Prostate gland (tissue), 2 donors: Measurements from ENCODE around the gene RAB24. TPM values are rescaled to one million over a fixed set of nuclear protein-coding genes. Genes with fewer than 3 reads are reported as not detected.
"Not testable (repeated sequence)": the region's sequence is repeated elsewhere in the genome, so short reads cannot be mapped to it uniquely, and the experiment has no call there.

ENCODE experiments used
- DNase-seq: peaks from one replicate; pipeline ENCODE4 v3.0.0-alpha.2; 2019; ENCODE audit warnings: low spot score
- H3K27ac ChIP-seq, 2 donors: fragments of 200-600 bp; sonication (generic); 2 replicates each; pipeline ENCODE4 v1.5.1; 2017 to 2019
- H3K27me3 ChIP-seq: fragments of 200-600 bp; sonication (generic); replicated peaks from 2 replicates; pipeline ENCODE4 v1.5.1; 2019; ENCODE audit not compliant: insufficient read depth
- H3K36me3 ChIP-seq, 2 donors: fragments of 200-600 bp; sonication (generic); 1 replicate in 1 of 2; 2 replicates in 1 of 2; pipeline versions ENCODE4 v1.5.1 to v1.8.1; 2017 to 2019
- H3K4me1 ChIP-seq: fragments of 200-600 bp; sonication (generic); replicated peaks from 2 replicates; pipeline ENCODE4 v1.5.1; 2019
- H3K4me3 ChIP-seq, 2 donors: fragments of 200-600 bp; sonication (generic); 2 replicates each; pipeline ENCODE4 v1.5.1; 2017 to 2019
- H3K9me3 ChIP-seq: fragments of 200-600 bp; sonication (generic); 2 replicates; pipeline ENCODE4 v1.5.1; 2017
- POLR2A ChIP-seq: fragments of 450-650 bp; IDR thresholded peaks from one replicate; pipeline ENCODE4 v1.6.1; 2016; ENCODE audit warnings: antibody characterized with exemption, mild to moderate bottlenecking
- POLR2AphosphoS5 ChIP-seq: sonication (generic); formaldehyde crosslinking; IDR thresholded peaks from one replicate; pipeline ENCODE4 v1.6.1; 2017; ENCODE audit warnings: antibody characterized with exemption
- WGBS: methylation state at CpG from one replicate; pipeline ENCODE4 v1.1.5; 2018; 5-methylcytosine and 5-hydroxymethylcytosine counted together
- intact Hi-C: fragments of 100-400 bp; cut with DNase I; formaldehyde crosslinking; loops from one replicate; pipeline ENCODE4 v1.14.2; 2022
- total RNA-seq, 2 donors: library from RNA; depleted of rRNA; stranded (reverse); fragments of >200 nt; gene quantifications; one replicate each; pipeline ENCODE4 v1.1.0, GENCODE V29; 2016
- TF ChIP-seq, protein P1 (sequence below), 4 experiments: fragments of 200-600 bp in 2 of 4; fragments of 450-650 bp in 2 of 4; sonication (generic) in 2 of 4; IDR thresholded peaks; 1 replicate in 3 of 4; 2 replicates in 1 of 4; pipeline ENCODE4 v1.5.1; 2016 to 2019; ENCODE audit warnings: antibody characterized with exemption in 4 of 4, mild to moderate bottlenecking in 2 of 4, moderate library complexity in 2 of 4

Gene RAB24
- total RNA-seq, 2 donors from 2014 or later: 30.0 to 30.4 TPM

DNA sequence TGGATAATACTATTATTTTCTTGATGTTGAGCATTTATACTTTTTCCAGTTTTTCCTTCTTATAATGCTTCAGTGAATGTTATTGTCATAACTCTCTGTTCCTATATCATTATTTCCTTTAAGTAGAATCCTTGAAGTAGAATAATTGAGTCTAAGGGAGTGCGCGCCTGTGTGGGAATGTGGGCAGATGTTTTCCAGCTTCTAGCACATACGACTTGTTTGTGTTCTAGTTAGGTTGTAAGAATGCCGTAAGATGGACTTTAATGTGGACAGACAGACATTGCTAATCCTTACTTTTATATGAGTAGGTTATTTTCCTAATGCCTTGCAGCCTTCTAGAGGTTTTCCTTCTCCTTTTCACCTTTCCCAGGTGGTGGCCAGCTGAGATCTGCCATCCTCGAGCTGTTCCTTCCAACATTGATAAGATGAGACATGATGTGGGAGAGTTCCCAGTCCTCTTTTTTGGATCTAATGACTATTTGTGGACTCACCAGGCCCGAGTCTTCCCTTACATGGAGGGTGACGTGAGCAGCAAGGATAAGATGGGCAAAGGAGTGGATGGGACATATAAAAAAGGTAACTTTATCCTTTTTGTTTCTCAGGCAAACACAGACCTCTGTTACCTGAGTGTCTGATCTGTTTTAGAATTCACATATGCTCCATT lies 34.2 kb downstream of the RAB24 start:
- 93% methylated on average over 7 of the region's 7 CpGs for WGBS
- Histone ChIP-seq H3K4me1 (no peaks in the 10 kb centered on the region), H3K4me3 (no peak overlapping the region), H3K36me3 (peaks cover 0 to 5% of the 10 kb centered on the region in 2 donors), H3K27ac (no peak overlapping the region), H3K27me3 (no peaks in the 10 kb centered on the region), H3K9me3 (no peaks in the 10 kb centered on the region)
- intact Hi-C loops: no loop called here
- no peak for DNase-seq
- TF ChIP-seq POLR2A: no peak
- TF ChIP-seq, protein P1, sequence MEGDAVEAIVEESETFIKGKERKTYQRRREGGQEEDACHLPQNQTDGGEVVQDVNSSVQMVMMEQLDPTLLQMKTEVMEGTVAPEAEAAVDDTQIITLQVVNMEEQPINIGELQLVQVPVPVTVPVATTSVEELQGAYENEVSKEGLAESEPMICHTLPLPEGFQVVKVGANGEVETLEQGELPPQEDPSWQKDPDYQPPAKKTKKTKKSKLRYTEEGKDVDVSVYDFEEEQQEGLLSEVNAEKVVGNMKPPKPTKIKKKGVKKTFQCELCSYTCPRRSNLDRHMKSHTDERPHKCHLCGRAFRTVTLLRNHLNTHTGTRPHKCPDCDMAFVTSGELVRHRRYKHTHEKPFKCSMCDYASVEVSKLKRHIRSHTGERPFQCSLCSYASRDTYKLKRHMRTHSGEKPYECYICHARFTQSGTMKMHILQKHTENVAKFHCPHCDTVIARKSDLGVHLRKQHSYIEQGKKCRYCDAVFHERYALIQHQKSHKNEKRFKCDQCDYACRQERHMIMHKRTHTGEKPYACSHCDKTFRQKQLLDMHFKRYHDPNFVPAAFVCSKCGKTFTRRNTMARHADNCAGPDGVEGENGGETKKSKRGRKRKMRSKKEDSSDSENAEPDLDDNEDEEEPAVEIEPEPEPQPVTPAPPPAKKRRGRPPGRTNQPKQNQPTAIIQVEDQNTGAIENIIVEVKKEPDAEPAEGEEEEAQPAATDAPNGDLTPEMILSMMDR (IDR thresholded peaks at IDR 0.05): no peak

DNA sequence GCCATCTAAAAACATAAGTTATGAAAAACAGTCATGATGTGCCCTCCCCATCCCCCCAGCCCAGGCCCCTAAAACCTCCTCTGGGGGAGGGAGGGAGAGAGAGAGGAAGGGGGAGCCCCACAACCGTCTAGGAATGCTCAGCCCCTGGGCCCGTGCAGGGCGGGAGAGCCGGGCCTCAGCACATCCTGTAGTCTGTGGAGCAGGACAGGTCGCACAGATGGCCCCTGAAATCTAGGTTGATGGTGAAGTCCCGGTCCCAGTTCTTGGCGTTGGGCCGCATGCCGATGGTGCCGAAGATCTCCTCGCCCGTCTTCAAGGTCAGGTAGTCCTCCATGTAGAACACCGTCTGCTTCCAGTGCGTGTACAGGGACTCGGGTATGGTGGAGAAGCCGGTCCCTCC lies 38.1 kb downstream of the RAB24 start:
- no peak overlapping the region for H3K27ac ChIP-seq
- DNase-seq: no peak
- intact Hi-C loops: no loop called here
- H3K36me3 ChIP-seq: peaks cover 0 to 5% of the 10 kb centered on the region in 2 donors
- no peaks in the 10 kb centered on the region for H3K27me3 ChIP-seq
- TF ChIP-seq POLR2AphosphoS5 (no peak), POLR2A (no peak)
- TF ChIP-seq, protein P1 (IDR thresholded peaks at IDR 0.05): no peak
- WGBS: 93% methylated on average over 16 of the region's 16 CpGs
- H3K4me1 ChIP-seq: no peaks in the 10 kb centered on the region
- no peak overlapping the region for H3K4me3 ChIP-seq
- no peaks in the 10 kb centered on the region for H3K9me3 ChIP-seq

DNA sequence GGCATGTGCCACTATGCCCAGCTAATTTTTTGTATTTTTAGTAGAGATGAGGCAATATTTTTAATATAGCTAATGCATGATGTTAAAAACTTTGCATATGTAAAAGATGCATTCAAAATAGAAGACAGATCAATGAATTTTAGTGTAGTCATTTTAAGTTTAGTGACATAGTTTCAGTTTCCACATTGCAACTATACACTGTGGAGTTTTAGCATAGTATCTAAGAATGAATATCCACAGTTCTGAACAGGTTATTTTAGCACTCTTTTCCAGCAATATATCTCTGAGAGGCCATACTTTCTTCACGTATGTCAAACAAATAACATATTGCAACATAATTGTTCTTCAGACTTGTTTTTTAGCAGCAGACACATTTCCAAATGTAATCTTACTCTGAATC lies 39.3 kb downstream of the RAB24 start:
- Histone ChIP-seq H3K9me3 (no peaks in the 10 kb centered on the region), H3K27ac (no peak overlapping the region), H3K27me3 (no peaks in the 10 kb centered on the region), H3K4me1 (no peaks in the 10 kb centered on the region), H3K4me3 (no peak overlapping the region), H3K36me3 (peaks cover 0 to 5% of the 10 kb centered on the region in 2 donors)
- intact Hi-C loops: no loop called here
- TF ChIP-seq POLR2A (no peak), POLR2AphosphoS5 (no peak)
- TF ChIP-seq, protein P1 (IDR thresholded peaks at IDR 0.05): no peak
- 82% methylated on average over 1 of the region's 1 CpG for WGBS
- DNase-seq: no peak

DNA sequence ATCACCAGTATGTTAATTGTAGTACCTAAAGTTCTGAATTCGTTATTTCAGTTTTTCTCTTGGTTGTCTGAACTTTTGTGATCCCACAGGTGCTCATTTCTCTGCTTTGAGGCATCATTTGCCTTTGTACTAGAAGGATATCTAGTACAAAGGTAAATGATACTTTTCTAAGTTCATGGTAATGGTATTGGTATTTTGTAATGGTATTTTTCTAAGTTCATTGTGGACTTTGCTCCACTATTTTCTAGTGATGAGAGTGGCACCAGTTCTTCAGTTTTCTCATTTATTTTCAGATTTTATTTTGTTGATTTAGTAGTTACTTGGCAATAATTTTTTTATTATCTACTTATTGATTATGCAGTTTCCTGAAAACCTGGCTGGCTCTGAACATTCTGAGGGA lies 42.0 kb downstream of the RAB24 start:
- Histone ChIP-seq H3K4me1 (no peaks in the 10 kb centered on the region), H3K9me3 (no peaks in the 10 kb centered on the region), H3K27me3 (no peaks in the 10 kb centered on the region), H3K36me3 (peaks cover 0 to 5% of the 10 kb centered on the region in 2 donors), H3K4me3 (no peak overlapping the region), H3K27ac (no peak overlapping the region)
- TF ChIP-seq POLR2A (no peak), POLR2AphosphoS5 (no peak)
- TF ChIP-seq, protein P1 (IDR thresholded peaks at IDR 0.05): no peak
- no peak for DNase-seq
- WGBS: 92% methylated on average over 1 of the region's 1 CpG
- intact Hi-C loops: no loop called here

DNA sequence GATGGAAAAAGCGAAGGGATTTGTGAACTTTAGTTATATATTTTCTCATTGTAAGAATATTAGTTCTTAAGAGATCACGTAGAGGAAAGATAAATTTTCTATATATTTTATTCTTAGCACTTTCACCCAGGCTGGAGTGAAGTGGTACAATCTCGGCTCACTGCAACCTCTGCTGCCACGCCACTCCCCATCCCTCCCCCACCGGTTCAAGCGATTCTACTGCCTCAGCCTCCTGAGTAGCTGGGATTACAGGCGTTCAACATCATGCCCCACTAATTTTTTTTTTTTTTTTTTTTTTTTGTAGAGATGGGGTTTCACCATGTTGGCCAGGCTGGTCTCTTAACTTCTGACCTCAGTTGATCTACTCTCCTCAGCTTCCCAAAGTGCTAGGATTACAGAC lies 42.6 kb downstream of the RAB24 start:
- 94% methylated on average over 7 of the region's 7 CpGs for WGBS
- Histone ChIP-seq H3K36me3 (peaks cover 0 to 5% of the 10 kb centered on the region in 2 donors), H3K4me1 (no peaks in the 10 kb centered on the region), H3K4me3 (no peak overlapping the region), H3K27me3 (no peaks in the 10 kb centered on the region), H3K9me3 (no peaks in the 10 kb centered on the region), H3K27ac (no peak overlapping the region)
- intact Hi-C loops: no loop called here
- no peak for TF ChIP-seq POLR2A
- TF ChIP-seq, protein P1 (IDR thresholded peaks at IDR 0.05): no peak
- TF ChIP-seq POLR2AphosphoS5: no peak
- no peak for DNase-seq

DNA sequence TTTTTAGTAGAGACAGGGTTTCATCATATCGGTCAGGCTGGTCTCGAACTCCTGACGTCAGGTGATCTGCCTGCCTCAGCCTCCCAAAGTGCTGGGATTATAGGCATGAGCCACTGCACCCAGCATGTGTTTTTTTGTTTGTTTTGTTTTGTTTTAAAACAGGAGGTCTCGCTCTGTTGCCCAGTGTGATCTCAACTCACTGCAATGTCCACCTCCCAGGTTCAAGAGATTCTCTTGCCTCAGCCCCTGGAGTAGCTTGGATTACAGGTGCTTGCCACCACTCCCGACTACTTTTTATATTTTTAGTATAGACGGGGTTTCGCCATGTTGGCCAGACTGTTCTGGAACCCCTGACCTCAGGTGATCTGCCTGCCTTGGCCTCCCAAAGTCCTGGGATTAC lies 44.8 kb downstream of the RAB24 start:
- 90% methylated on average over 7 of the region's 7 CpGs for WGBS
- H3K4me3 ChIP-seq, intact Hi-C loops, DNase-seq, H3K27me3 ChIP-seq, H3K4me1 ChIP-seq, H3K36me3 ChIP-seq, H3K27ac ChIP-seq, H3K9me3 ChIP-seq: not testable (repeated sequence)
